HG02623 (cell line): ENCODE measurements around the gene POMC.
"Not testable (repeated sequence)": the region's sequence is repeated elsewhere in the genome, so short reads cannot be mapped to it uniquely, and the experiment has no call there.

Source experiments
- ATAC-seq: cut with Tn5 transposase; IDR thresholded peaks from one replicate; pipeline ENCODE4 v1.9.1; 2021; ENCODE audit warnings: moderate library complexity; ENCODE audit not compliant: unreplicated experiment

POMC gene

GRCh38 chr2:25177211-25177611, 8.8 kb upstream of the POMC start:
- no peak for ATAC-seq

- no peak for ATAC-seq
Measured at GRCh38 chr2:25176541-25177181, 8.3 kb upstream of the POMC start.

GRCh38 chr2:25176138-25176537, 7.8 kb upstream of the POMC start:
- ATAC-seq: no peak

GRCh38 chr2:25174192-25174861, 5.9 kb upstream of the POMC start:
- ATAC-seq: no peak

GRCh38 chr2:25173719-25174118, 5.3 kb upstream of the POMC start:
- no peak for ATAC-seq

GRCh38 chr2:25170888-25171287, 2.5 kb upstream of the POMC start:
- ATAC-seq: no peak

- ATAC-seq: no peak
Measured at GRCh38 chr2:25169073-25169470, 692 bp upstream of the POMC start.

GRCh38 chr2:25165992-25166875, 2.1 kb downstream of the POMC start:
- ATAC-seq: no peak

- ATAC-seq: no peak
Measured at GRCh38 chr2:25164561-25164960, 3.8 kb downstream of the POMC start.

- not testable (repeated sequence) for ATAC-seq
Measured at GRCh38 chr2:25162061-25162460, 6.3 kb downstream of the POMC start.

- no peak for ATAC-seq
Measured at GRCh38 chr2:25161055-25161781, 7.2 kb downstream of the POMC start.

GRCh38 chr2:25160376-25160775, 8.0 kb downstream of the POMC start:
- ATAC-seq: no peak

GRCh38 chr2:25159949-25160348, 8.4 kb downstream of the POMC start:
- no peak for ATAC-seq

GRCh38 chr2:25158096-25158852, 10.1 kb downstream of the POMC start:
- ATAC-seq: no peak

GRCh38 chr2:25155401-25155800, 13.0 kb downstream of the POMC start:
- ATAC-seq: no peak

GRCh38 chr2:25151718-25152117, 16.7 kb downstream of the POMC start:
- ATAC-seq: no peak

- not testable (repeated sequence) for ATAC-seq
Measured at GRCh38 chr2:25150993-25151392, 17.4 kb downstream of the POMC start.

- no peak for ATAC-seq
Measured at GRCh38 chr2:25149646-25150045, 18.7 kb downstream of the POMC start.

GRCh38 chr2:25146896-25147295, 21.5 kb downstream of the POMC start:
- no peak for ATAC-seq

- ATAC-seq: no peak
Measured at GRCh38 chr2:25145803-25146202, 22.6 kb downstream of the POMC start.
